Choroid plexus epithelial cell (primary cell): ENCODE data around the gene FUOM.

Experiments used
- DNase-seq: peaks from one replicate; pipeline ENCODE4 v3.0.0-alpha.2; 2010; ENCODE audit warnings: low read depth
- H3K4me3 ChIP-seq: 2 replicates; pipeline ENCODE4 v1.5.1; 2011; ENCODE audit warnings: low read depth, mild to moderate bottlenecking, control low read depth, low read length, moderate library complexity
- TF ChIP-seq, protein P1 (sequence below): conservative IDR thresholded peaks from 2 replicates; pipeline ENCODE4 v1.5.1; 2011; ENCODE audit warnings: low read depth, mild to moderate bottlenecking, control low read depth, inconsistent platforms, low read length, moderate library complexity

Gene FUOM

DNA sequence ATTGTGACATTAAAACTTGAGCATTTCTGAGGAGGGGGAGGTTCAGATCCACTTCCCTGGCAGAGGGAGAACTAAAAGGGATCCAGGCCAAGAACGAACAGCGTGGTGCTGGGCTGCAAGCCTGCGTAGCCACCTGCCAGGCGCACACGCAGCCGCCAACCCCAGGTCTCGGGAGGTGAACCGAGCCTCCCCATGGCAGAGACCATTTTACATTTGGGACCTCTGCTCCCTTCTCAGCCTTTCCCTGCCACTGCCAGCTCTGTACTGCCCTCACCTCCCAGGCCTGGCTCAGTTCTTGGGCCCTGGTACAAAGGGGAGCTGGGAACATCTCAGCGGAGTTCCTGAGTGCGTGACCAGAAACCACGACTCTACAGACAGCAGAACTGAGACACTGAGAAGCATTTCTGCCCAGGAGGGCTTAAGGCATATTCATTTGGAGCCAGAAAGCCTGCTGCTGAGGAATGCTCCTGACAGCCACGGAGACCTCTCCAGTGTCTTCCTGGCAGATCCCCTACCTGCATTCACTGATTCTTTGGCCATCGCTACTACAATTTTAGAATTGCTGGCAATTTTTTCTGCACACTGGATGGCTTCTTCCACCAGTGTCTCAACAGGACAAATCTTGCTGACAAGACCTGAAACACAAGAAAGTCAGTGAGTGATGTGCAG, 7.8 kb upstream of the FUOM start:
- no peak overlapping the region for H3K4me3 ChIP-seq
- no peak for DNase-seq
- TF ChIP-seq, protein P1, sequence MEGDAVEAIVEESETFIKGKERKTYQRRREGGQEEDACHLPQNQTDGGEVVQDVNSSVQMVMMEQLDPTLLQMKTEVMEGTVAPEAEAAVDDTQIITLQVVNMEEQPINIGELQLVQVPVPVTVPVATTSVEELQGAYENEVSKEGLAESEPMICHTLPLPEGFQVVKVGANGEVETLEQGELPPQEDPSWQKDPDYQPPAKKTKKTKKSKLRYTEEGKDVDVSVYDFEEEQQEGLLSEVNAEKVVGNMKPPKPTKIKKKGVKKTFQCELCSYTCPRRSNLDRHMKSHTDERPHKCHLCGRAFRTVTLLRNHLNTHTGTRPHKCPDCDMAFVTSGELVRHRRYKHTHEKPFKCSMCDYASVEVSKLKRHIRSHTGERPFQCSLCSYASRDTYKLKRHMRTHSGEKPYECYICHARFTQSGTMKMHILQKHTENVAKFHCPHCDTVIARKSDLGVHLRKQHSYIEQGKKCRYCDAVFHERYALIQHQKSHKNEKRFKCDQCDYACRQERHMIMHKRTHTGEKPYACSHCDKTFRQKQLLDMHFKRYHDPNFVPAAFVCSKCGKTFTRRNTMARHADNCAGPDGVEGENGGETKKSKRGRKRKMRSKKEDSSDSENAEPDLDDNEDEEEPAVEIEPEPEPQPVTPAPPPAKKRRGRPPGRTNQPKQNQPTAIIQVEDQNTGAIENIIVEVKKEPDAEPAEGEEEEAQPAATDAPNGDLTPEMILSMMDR, result no peak

DNA sequence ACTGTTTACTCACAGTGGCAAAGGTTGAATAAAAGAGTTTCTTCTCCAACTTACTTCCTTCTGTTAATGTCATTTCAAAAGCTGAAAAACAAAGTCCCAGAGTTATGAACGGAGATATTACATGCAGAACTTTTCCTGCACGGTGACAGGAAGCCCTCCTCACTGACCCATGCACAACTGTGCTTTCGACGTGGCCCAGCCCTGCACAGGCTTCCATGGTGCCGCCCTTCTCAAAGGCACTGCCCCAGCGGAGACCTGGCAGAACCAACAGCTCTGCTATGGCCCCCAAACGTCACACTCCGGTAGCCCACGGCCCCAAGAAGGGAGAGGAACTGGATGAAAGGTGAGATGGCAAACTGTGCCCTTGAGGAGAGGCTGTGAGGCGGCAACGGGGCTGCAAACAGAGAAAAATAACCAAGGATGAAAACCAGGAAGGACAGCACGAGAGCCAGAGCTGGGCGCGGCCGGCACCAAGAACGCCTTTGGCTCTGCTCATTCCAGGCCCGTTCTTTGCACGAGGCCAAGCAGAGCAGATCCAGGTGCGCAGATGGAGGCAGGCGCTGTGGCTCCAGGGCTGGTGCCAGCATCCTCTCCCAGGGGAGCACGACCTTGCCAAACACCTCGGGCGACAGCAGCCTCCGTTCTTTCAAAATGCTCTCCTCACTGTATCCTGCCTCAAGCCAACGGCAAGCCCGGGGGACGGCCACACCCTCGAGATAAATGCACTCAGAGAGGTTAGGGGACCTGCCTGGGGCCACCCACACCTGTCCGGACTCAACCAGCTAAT, 7.0 kb upstream of the FUOM start:
- TF ChIP-seq, protein P1, result no peak
- H3K4me3 ChIP-seq, result no peak overlapping the region
- DNase-seq, result no peak

DNA sequence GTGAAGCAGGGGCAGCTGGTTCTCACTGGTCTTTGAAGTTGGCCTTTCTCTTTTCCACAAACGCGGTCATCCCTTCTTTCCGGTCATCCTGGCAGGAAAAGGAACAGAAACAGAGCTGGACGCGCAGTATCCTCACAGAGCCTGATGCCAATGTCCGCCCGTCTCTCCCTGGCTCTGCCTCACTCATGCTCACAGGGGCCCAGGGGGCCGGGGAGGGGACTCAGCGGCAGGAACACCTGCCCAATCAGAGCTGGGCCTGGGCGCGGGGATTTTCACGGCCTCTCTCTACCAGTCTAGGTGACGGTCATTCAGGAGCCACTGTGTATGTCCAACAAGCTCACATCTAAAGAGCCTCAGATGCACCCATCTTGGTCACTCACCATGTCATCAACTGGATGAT, 5.0 kb upstream of the FUOM start:
- TF ChIP-seq, protein P1, result no peak

DNA sequence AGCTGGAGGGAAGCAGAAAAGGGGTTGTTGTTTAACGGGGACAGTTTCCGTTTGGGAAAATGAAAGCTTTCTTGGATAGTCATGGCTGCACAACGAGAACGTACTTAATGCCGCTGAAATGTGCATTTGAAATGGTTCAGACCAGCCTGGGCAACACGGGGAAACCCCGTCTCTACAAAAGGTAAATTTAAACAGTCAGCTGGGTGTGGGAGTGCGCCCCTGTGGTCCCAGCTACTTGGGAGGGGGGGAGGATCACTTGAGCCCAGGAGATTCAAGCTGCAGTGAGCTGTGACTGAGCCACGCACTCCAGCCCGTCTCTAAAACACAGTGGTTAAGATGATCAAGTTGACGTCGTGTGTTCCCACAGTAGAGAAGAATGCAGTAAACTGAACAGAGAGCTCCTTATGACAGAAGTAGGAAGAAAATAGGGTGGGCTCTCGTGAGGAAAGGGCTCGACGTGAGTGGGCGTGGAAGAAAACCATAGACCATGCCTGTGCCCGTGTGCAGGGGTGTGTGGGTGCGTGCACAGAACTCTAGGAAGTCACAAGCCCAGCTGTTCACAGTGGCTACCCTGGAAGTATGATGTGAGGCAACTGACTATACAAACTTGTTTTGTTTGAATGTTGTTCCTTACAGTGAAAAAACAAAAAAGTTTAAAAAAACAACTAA, 4.1 kb upstream of the FUOM start:
- H3K4me3 ChIP-seq, result no peak overlapping the region
- TF ChIP-seq, protein P1, result no peak
- no peak for DNase-seq

More for the DNA sequence above, 5.0 kb upstream of the FUOM start:
- DNase-seq, result no peak
- no peak overlapping the region for H3K4me3 ChIP-seq

DNA sequence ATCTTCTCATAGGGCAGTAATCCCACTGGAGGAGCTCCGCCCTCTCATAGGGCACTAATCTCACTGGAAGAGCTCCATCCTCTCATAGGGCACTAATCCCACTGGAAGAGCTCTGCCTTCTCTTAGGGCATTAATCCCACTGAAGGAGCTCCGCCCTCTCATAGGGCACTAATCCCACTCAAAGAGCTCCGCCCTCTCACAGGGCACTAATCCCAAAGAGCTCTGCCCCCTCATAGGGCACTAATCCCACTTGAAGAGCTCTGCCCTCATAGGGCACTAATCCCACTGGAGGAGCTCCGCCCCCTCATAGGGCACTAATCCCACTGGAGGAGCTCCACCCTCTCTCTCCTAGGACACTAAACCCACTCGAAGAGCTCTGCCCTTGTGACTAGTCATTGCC, 3.4 kb upstream of the FUOM start:
- DNase-seq, result no peak
- no peak overlapping the region for H3K4me3 ChIP-seq
- TF ChIP-seq, protein P1, result no peak

DNA sequence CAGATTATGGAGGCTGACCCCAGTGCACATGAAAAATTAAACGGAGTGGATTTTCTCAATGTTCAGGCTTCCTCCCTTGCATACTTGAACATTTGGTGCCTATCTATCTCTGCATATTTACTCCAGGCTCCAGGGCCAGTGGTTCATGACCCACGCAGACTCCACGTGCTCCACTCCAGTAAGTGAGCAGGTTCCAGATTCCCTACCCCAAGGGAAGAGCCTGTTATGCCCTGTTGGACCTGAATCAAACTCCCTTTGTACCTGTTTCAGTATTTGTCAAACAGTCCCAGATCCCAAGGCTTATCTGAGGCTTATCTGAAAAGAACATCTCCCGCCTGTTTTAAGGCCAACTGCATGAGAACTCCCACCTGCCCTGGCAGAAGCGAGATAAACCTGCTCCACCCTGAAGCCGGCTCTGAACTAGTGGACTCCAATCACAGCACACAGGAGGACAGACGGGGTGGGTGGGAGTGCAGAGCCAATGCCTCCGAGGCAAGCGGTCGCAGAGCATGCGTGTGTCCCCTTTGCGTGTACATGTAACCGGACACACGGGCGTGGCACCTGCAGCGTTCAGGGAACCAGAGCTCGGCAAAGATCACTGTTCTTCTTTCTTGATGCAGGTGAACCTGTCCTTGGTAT, 2.3 kb upstream of the FUOM start:
- no peak overlapping the region for H3K4me3 ChIP-seq
- TF ChIP-seq, protein P1, result no peak
- no peak for DNase-seq
